GM19238 (cell line): ENCODE results near the gene CCDC127.
"Not testable (repeated sequence)": the region's sequence is repeated elsewhere in the genome, so short reads cannot be mapped to it uniquely, and the experiment has no call there.

Experiments used
- DNase-seq: peaks from one replicate; pipeline ENCODE4 v3.0.0; 2011; ENCODE audit warnings: low spot score; ENCODE audit not compliant: insufficient read length

Gene CCDC127

GRCh38 chr5:173392-174290 is 44.3 kb downstream of the CCDC127 start:
- no peak for DNase-seq

GRCh38 chr5:172841-173251 is 45.1 kb downstream of the CCDC127 start:
- DNase-seq = no peak

- DNase-seq = no peak
Measured at GRCh38 chr5:172421-172820, 45.5 kb downstream of the CCDC127 start.

- no peak for DNase-seq
Measured at GRCh38 chr5:171801-172331, 46.1 kb downstream of the CCDC127 start.

- no peak for DNase-seq
Measured at GRCh38 chr5:170971-171800, 46.8 kb downstream of the CCDC127 start.

- no peak for DNase-seq
Measured at GRCh38 chr5:169728-170094, 48.2 kb downstream of the CCDC127 start.

GRCh38 chr5:169071-169727 is 48.8 kb downstream of the CCDC127 start:
- no peak for DNase-seq

- DNase-seq = no peak
Measured at GRCh38 chr5:167982-168660, 49.8 kb downstream of the CCDC127 start.

- DNase-seq = no peak
Measured at GRCh38 chr5:167511-167910, 50.4 kb downstream of the CCDC127 start.

- DNase-seq = no peak
Measured at GRCh38 chr5:166441-167372, 51.2 kb downstream of the CCDC127 start.

GRCh38 chr5:164783-165182 is 53.2 kb downstream of the CCDC127 start:
- DNase-seq = not testable (repeated sequence)

- DNase-seq = no peak
Measured at GRCh38 chr5:164244-164643, 53.7 kb downstream of the CCDC127 start.

GRCh38 chr5:163841-164240 is 54.1 kb downstream of the CCDC127 start:
- no peak for DNase-seq

GRCh38 chr5:163338-163620 is 54.7 kb downstream of the CCDC127 start:
- no peak for DNase-seq

GRCh38 chr5:162565-163337 is 55.2 kb downstream of the CCDC127 start:
- DNase-seq = no peak

GRCh38 chr5:162190-162564 is 55.8 kb downstream of the CCDC127 start:
- DNase-seq = no peak

- DNase-seq = no peak
Measured at GRCh38 chr5:161803-162110, 56.2 kb downstream of the CCDC127 start.

- no peak for DNase-seq
Measured at GRCh38 chr5:160921-161802, 56.8 kb downstream of the CCDC127 start.

GRCh38 chr5:160173-160510 is 57.8 kb downstream of the CCDC127 start:
- no peak for DNase-seq
